LNCaP clone FGC (cell line): ENCODE results near the gene MYL3.
"Not testable (repeated sequence)": the region's sequence is repeated elsewhere in the genome, so short reads cannot be mapped to it uniquely, and the experiment has no call there.

ENCODE experiments used
- DNase-seq: peaks from one replicate; pipeline ENCODE4 v3.0.0-alpha.2; 2011; ENCODE audit warnings: low read depth
- H3K4me3 ChIP-seq: 2 replicates; pipeline ENCODE4 v1.5.1; 2011; ENCODE audit warnings: mild to moderate bottlenecking, low read depth, low read length, control low read depth
- TF ChIP-seq, protein P1 (sequence below): IDR thresholded peaks from 2 replicates; pipeline ENCODE4 v1.5.1; 2012; ENCODE audit warnings: mild to moderate bottlenecking; ENCODE audit not compliant: control insufficient read depth, insufficient read depth; ENCODE audit errors: extremely low read depth

The MYL3 gene

DNA sequence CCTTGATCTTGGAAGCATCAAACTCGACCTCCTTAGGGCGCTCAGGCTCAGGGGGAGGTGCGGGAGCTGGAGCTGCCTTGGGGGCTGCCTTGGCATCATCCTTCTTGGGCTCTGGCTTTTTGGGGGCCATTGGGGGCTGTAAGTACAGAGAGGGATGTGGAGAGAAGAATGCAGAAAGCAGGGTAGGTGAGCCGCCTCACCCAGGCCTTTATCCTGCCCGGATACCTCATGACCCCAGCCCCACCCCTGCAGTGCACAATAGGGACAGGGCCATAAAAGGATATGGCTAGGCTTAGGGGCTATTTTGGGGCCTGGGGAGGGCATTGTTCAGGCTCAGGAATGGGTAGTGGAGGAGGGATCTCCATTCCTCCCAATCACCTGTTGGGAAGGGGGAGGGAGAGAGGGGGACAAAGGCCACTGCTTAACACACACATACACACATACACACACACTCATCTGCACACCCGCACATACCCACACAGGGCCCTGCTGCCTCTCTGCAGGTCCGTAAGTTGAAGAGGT lies at the start of gene MYL3:
Gene MYL3, minus strand, starts transcription at position 184 of the 522 bp plus-strand sequence. Its CDS starts 54 bp downstream, at position 130.
- TF ChIP-seq, protein P1, sequence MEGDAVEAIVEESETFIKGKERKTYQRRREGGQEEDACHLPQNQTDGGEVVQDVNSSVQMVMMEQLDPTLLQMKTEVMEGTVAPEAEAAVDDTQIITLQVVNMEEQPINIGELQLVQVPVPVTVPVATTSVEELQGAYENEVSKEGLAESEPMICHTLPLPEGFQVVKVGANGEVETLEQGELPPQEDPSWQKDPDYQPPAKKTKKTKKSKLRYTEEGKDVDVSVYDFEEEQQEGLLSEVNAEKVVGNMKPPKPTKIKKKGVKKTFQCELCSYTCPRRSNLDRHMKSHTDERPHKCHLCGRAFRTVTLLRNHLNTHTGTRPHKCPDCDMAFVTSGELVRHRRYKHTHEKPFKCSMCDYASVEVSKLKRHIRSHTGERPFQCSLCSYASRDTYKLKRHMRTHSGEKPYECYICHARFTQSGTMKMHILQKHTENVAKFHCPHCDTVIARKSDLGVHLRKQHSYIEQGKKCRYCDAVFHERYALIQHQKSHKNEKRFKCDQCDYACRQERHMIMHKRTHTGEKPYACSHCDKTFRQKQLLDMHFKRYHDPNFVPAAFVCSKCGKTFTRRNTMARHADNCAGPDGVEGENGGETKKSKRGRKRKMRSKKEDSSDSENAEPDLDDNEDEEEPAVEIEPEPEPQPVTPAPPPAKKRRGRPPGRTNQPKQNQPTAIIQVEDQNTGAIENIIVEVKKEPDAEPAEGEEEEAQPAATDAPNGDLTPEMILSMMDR: no peak
- DNase-seq: no peak
- H3K4me3 ChIP-seq: no peak within 1 kb of the TSS

DNA sequence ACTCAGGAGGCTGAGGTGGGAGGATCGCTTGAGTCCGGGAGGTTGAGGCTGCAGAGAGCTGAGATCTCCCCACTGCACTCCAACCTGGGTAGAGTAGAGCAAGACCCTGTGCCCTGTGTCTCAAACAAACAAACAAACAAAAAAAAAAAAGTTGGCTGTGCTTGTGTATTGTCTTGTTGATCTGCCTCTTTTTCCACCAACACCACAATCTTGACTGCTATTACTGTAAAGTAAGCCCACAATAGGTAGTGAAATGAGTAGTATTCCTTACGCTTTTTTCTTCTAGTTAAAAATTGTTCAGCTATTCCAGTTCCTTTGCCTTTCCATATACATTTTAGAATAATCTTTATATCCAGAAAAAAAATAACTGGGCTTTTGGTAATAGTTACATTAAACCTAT lies 49.7 kb upstream of the MYL3 start:
- TF ChIP-seq, protein P1: no peak
- no peak overlapping the region for H3K4me3 ChIP-seq
- no peak for DNase-seq

DNA sequence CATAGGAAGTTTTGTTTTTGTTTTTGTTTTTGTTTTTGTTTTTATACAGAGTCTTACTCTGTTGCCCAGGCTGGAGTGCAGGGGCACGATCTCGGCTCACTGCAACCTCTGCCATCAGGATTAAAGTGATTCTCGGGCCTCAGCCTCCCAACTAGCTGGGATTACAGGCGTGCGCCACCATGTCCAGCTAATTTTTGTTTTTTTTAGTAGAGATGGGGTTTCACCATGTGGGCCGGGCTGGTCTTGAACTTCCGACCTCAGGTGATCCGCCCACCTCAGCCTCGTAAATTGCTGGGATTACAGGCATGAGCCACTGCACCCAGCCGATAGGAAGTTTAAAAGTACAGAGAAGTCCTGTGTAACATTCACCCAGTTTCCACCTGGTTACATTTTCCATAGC lies 47.7 kb upstream of the MYL3 start:
- H3K4me3 ChIP-seq, DNase-seq: not testable (repeated sequence)

DNA sequence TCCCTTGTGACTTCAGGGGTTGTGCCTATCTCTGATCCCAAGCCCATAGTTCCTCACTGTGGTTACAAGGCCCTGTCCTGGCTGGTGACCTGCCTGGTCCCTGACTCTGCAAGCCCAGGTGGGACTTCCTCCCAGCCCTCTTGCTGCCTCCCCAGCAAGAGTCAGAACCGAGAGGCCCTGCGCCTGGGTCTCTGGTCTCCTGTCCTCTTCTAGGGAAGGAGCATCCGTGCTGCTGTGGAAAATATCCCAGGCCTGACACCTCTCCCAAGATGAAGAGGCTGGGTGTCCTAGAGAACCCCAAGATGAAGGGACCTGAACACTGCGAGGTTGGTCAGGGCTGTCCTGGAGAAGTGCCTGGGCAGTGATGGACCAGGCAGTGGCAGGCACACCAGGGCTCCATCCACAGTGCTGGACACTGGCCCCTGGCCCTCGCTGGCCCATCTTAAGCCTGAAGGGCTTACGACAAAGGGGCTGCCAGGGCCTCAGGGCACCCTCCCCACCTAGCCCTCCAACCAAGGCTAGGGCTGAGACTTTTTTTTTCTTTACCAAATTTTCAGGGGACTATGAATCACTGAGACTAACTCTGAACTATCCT lies 47.0 kb upstream of the MYL3 start:
- DNase-seq: no peak
- no peak overlapping the region for H3K4me3 ChIP-seq
- TF ChIP-seq, protein P1: no peak

DNA sequence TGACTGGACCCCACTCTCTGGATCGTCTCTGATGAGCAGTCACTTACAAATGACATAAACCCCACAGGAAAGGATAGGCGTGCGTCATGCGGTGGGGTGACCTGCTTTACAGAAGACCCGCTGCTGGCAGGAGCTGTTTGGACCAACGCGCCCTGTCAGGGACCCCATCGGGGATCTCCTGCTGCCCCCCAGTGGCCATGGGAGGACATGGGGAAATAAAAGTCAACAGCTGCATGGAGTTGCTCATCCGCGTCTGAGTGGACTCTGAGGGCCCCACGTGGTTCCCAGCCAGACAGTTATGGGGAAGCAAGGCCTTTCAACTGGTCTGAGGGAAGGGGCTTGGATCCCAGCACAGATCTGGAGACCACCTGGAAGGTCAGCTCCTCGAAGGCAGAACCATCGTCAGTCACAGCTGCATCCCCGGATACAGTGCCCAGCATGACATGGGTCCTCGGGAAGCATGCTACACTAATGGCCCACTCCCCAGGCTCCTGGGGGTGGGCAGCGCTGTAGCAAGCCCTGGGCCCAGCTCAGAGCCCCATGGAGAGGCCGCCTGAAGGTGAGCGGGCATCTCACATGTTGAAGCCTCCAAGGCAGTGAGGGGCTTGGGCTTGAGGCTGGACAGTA lies 46.4 kb upstream of the MYL3 start:
- no peak overlapping the region for H3K4me3 ChIP-seq
- TF ChIP-seq, protein P1: peak; percentile 86
- no peak for DNase-seq

DNA sequence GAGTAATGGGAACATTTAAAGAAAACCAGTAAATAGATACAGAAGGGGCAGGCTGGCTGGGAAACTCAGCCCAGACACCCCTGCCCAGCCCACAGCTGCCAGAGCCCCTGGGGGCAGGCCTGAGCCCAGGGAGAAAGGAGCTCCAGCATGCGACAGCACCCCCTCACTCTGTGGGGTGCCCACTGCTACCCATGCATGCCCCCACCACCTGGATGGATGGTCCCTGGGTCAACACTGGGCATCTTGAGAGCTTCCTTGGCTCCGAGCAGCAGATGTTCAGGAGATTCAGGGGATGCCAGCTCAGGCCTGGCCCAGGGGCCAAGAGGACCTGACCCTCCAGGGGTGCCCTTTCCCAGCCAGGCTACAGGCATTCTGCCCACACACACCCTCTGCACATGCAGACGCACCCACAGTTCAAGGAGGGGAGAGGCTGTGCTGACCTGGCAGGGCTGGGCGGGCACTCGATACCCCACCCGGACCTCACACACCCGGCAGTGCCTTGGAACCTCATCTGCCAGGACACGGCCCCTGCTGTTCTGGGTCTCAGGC lies 45.8 kb upstream of the MYL3 start:
- H3K4me3 ChIP-seq: no peak overlapping the region
- TF ChIP-seq, protein P1: no peak
- no peak for DNase-seq

DNA sequence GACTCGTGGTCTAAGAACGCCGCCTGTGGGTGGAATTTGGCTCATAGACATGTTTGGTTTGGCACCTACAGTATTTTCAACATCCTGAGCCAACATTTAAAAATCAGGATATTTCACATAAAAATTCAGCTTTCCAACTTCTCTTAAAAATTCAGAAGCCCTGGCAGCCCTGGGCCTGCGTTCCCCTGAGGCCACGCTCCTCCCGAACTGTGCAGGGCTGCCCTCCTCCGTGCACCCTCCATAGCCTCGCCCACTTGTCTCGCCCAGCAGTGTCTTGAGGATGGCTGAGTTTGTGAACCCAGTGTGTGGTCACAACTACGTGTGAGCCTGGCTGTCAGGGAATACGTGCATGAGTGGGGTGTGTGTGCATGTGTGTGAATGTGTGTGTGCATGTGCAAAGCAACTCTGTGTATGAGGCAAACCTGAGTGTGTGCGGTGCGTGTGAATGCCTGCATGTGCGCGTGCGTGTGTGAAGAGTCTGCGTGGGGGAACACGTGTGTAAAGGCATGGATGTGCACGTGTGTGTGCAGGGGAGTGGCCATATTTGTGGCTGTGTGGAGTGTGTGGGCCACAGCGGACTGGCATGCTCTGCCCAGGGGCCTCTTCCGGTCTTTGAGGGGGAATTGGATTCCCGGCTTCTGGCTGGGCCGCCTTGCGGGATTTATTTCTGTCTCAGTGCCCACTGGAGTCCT lies 45.2 kb upstream of the MYL3 start:
- no peak overlapping the region for H3K4me3 ChIP-seq
- TF ChIP-seq, protein P1: peak; percentile 42
- DNase-seq: no peak
